Activated CD4-positive, alpha-beta T cell treated with anti-CD3 and anti-CD28 coated beads for 4 hours (primary cell): ENCODE data around the gene DUS2.
A peak's percentile ranks its signal among the peaks of the same experiment; 100 is the strongest.
"Not testable (repeated sequence)": the region's sequence is repeated elsewhere in the genome, so short reads cannot be mapped to it uniquely, and the experiment has no call there.

ENCODE experiments used
- DNase-seq, 2 donors: peaks; one replicate each; pipeline ENCODE4 v3.0.0-alpha.2; 2020

The DUS2 gene

DNA sequence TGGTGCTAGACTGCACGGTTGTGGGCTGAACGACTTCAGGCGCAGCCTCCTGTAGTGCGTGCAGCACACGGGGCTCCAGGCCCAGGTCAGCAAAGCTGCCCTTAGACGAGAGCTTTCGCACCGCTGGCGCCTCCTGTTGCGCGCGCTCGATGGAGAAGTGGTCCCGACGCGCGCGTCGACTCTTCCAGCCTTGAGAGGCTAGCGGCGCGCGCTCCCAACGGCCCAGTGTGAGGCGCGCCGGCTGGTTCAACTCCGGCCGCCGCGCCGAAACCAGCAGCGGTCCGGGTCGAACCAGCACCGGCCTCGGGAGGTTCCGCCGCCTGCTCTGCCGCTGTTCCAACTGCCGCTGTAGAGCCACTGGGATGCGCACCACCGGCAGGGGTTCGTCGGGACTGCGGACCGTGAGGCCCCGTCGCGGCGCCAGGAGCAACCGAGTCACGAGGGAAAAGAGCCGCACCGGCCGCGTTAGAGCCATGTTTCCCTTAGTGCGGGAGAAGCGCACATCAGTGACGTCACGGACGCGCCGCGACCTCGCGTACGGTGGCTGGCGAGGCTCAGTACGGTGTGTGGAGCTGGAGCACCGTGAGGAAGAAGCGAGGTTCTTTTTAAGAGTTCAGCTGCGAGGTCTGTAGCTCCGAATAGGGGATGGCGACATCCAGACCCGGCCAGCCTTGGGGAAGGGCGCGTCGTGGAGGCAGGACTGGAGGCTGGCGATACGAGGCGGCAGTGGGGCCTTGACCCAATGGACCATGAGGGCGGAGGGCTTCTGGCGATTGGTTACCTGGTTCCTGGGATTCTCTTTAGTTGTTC lies at the start of gene DUS2, which contains the start of gene DDX28:
Gene DUS2, plus strand, starts transcription at position 557 of the 810 bp plus-strand sequence. CDS start 14,740 bp downstream, outside the sequence.
Gene DDX28, minus strand, starts transcription at position 505 of the 810 bp plus-strand sequence. Its CDS starts 30 bp downstream, at position 475.
- DNase-seq, result peak; percentile 89 to 96

GRCh38 chr16:67975321-67976105 lies 47.6 kb upstream of the DUS2 start:
- no peak for DNase-seq

DNA sequence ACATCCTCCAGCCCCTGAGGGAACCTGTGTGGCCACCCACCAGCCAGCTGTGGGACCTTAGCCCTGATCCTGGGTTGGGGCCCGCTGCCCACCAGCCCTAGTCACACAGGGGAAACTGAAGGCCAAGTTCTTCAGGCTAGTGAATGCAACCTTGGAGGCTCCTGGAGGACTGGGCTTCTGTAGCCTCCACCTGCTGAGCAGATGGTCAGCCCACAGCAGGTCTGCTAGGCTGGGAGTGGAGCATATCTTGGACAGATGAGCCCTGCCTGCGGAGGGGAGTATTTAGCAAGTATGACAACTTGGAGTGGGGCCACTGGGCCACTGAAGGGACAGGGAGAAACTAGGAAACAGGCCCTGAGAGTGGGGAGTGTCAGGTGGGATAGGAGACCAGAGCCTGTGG lies 46.9 kb upstream of the DUS2 start:
- DNase-seq, result no peak

DNA sequence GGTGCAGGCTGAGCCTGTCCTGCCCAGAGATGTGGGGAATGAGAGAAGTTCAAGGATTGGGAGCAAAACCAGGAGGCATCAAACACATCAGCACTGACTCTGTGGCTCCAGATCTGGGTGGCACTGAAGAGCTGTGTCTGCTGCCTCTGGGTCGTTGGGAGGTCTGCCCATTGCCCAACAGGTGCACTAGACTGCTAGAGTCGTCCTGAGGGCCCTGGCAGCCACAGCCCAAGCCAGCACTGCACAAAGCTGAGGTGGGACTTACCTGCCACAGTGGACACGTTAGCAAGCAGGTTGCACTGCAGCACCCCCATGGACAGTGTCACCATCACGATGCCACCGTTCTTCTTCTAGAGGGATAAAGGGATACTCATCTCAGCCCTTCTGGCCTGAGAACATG lies 46.1 kb upstream of the DUS2 start:
- no peak for DNase-seq

DNA sequence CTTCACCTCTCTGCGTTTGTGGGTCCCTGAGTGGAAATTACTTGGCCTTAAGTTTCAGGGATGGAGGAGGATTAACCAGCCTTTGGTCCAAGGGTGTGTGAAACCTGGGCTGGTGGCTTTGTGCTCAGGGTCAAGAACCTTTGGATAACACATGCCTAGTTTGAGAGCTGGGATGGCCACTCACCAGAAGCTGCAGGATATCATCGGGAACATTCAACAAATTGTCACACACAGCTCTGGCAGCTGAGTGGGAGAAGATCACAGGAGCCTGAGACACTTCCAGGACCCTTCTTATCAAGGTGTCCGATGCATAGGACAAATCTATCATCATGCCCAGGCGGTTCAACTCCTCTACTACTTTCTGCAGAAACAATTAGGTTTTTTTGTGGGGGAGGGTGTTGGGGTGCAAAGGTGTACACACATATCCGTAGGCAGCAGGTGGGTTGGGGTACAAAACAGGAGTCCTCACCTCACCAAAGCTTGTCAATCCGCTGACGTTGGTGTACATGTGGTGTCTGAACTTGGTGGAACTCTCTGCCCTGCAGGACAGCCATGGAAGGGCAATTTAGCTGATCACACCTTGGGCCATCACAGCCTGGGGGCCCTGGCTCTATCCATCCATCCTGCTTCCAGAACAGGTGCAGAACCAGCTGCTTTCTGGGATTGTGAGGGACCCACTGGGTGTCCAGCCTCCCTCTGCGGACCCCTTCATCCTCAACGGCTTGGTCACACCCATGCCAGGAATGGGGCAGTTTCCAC lies 45.4 kb upstream of the DUS2 start:
- no peak for DNase-seq

DNA sequence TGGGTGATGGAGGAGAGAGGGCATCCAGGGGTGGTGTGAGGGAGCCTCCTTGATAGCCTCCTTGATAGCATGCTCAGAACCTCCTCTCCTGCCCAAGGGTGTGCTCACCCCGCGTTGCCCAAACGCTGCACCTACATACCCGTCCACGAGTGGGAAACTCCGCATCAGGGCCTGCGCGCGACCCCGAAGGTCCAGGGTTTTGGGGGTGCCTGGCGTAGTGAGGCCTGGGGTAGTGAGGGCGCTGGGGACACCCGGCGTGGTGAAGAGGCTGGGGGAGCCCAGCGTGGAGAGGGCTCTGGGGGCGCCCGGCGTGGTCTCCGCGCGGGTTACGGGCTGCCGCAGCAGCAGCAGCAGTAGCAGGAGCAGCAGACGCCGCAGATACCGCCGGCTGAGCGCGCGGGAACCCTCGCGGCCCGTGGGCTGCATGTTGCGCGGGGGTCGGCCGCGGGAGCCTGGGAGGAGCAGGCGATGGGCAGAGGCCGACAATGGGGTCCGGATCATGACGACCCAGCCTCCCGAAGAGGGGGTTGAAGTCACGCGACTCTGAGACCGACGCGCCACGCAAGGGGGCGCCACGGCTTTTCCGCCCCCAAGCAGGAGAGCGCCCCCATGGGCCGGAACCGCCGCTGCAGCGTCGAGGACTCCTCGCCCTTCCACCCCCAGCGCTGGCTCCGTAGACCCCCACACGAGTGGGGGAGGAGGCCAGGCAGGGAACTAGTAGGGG lies 43.0 kb upstream of the DUS2 start, which contains the start of gene DPEP3:
Gene DPEP3, minus strand, starts transcription at position 545 of the 724 bp plus-strand sequence. Its CDS starts 119 bp downstream, at position 426.
- no peak for DNase-seq

- DNase-seq, result no peak
These were observed 40.9 kb upstream of the DUS2 start for GRCh38 chr16:67982011-67982696.

- DNase-seq, result no peak
These were observed 36.1 kb upstream of the DUS2 start for GRCh38 chr16:67986949-67987348.

DNA sequence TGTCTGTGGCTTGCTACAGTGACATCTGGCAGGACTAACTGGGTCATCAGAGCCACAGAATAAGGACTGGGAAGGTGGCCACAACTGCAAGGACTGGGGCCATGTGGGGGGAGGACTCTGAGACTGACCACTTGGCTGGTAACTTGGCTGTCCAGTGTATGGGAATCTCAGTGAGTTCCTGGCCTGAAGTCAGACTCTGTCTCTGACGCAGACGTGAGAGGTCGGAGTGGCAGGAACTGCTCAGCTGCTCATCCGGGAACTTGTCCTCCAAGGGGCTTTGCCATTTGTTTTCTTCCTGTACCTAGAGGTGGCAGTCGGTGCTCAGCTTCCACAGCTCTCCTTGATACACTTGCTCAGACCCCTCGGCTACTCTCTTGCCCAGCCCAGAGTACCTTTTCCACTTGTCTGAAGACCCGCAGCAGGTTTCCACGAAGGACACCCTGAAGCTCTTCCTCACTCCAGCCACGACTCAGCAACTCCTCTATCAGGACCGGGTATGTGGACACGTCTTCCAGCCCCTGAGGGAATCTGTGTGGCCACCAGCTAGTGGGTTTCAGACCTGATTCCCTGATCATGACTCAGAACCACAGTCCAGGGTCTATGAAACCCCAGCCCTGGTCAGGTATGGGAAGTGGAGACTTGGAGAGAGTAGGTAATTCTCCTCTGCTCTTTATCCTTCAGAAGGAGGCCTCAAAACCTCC lies 35.5 kb upstream of the DUS2 start:
- DNase-seq, result no peak

GRCh38 chr16:67988675-67989074 lies 34.4 kb upstream of the DUS2 start:
- DNase-seq, result no peak

DNA sequence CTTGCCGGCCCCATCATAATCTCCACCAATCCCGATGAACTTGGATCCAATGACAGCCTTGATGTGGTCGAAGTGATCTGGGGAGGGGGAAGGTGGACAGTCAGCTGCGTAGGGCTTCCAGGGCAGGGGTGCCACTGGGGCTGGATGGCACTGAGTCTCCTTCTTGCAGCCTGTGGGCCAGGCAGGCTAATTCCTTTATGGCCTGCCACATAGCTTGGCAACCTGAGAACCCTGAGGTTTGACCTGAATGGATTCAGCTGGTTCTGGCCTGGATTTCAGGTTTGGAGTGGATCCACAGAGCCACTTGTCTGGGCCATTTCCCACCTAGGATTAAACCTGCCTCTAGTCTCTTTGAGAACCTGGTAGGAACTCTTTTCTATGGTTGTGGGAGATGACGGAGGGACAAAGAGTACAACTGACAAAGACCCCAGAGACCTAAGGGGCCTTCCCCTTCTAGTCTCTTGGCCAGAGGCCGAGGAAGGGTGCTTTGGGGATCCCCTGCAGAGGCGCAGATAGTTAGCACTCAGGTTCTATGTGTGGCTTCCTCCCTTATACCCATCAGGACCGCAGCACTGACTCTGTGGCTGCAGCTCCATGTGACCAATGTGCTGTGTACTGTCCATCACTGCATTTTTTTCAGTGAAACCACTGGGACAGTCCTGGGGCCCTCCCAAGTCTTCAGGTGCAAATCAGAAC lies 33.6 kb upstream of the DUS2 start:
- no peak for DNase-seq

GRCh38 chr16:67990018-67990386 lies 33.1 kb upstream of the DUS2 start:
- no peak for DNase-seq

GRCh38 chr16:67992661-67993206 lies 30.4 kb upstream of the DUS2 start:
- no peak for DNase-seq

- DNase-seq, result peak; percentile 74 to 75
These were observed 29.7 kb upstream of the DUS2 start for GRCh38 chr16:67993207-67994039.

GRCh38 chr16:67994040-67994408 lies 29.1 kb upstream of the DUS2 start:
- not testable (repeated sequence) for DNase-seq

DNA sequence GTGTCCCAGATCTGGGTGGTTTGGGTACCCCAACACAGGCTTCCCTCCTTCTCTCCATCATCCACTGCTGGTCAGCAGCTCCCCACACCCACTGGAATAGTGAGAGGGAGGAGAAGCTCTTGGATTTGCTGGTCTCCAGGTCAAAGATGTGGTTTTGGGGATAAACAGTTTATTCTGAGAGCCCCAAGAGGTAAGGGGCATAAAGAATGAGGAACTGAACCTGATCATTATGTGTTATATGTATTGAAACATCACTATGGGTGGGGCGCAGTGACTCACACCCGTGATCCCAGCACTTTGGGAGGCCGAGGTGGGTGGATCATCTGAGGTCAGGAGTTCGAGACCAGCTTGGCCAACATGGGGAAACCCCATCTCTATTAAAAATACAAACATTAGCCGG lies 27.7 kb upstream of the DUS2 start:
- DNase-seq, result peak in 1 of 2 donors; percentile 32

DNA sequence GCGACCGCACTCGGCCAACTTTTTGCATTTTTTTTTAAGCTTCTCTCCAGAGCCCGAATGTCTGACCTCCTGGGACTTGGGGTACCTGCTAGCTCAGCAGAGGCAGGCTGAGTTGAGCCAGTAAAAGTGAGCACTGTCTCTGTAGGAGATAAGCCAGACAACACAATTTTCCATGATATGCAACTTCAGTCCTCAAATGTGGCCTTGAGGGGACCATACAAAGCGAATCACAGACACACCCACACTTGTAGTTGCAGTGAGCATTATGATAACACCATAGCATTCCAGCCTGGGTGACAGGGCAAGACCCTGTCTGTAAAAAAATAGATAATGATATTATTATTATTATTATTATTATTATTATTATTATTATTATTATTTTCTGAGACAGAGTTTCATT lies 26.4 kb upstream of the DUS2 start:
- DNase-seq, result no peak

- DNase-seq, result not testable (repeated sequence)
These were observed 24.8 kb upstream of the DUS2 start for GRCh38 chr16:67998231-67998778.
